Central memory CD8-positive, alpha-beta T cell (primary cell): ENCODE data around the gene RAB5A.
"Not testable (repeated sequence)": the region's sequence is repeated elsewhere in the genome, so short reads cannot be mapped to it uniquely, and the experiment has no call there.

Experiments used
- ATAC-seq: fragments of 150-1000 bp; cut with Tn5 transposase; replicated peaks from 2 replicates; pipeline ENCODE4 v1.10.0; 2022; ENCODE audit warnings: mild to moderate bottlenecking, moderate FRiP score, moderate number of reproducible peaks; ENCODE audit not compliant: poor library complexity, severe bottlenecking; ENCODE audit errors: extremely low read depth
- DNase-seq, 2 donors: peaks; one replicate each; pipeline ENCODE4 v3.0.0; 2021; ENCODE audit warnings: low spot score in 2 of 2
- H3K27ac Mint-ChIP-seq: one replicate; pipeline ENCODE4 v1.8.0; 2022; ENCODE audit warnings: low read depth, mild to moderate bottlenecking, moderate library complexity, mixed read lengths
- H3K27me3 Mint-ChIP-seq: one replicate; pipeline ENCODE4 v1.8.0; 2022; ENCODE audit warnings: mixed read lengths
- H3K36me3 Mint-ChIP-seq: one replicate; pipeline ENCODE4 v1.8.0; 2022; ENCODE audit warnings: mild to moderate bottlenecking, moderate library complexity, mixed read lengths; ENCODE audit not compliant: insufficient read depth
- H3K4me1 Mint-ChIP-seq: one replicate; pipeline ENCODE4 v1.8.0; 2022; ENCODE audit warnings: mixed read lengths
- H3K4me3 Mint-ChIP-seq: one replicate; pipeline ENCODE4 v1.8.0; 2022; ENCODE audit warnings: mild to moderate bottlenecking, moderate library complexity, mixed read lengths
- H3K9me3 Mint-ChIP-seq: one replicate; pipeline ENCODE4 v1.8.0; 2022; ENCODE audit warnings: mixed read lengths

Gene RAB5A

DNA sequence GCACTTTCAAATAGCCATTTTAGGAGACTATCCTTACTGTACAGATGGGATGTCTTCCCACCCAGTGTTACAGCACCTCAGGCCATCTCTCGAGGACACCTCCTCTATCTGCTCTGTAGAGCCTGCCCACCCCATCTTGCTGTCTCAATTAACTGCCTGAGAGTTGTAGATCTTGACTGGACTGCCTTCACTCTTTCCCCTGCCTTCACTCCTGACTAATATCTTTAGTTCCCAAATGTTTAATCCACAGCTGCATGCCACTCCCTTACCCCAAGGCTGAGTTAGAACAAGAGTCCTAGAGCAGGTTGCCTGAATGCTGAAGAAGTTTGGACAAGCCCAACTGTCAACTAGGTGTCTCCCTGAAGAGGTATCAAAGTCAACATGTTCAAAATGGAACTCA is 66.5 kb downstream of the RAB5A start:
- no peaks in the 10 kb centered on the region for H3K36me3 Mint-ChIP-seq
- no peak for ATAC-seq
- DNase-seq, result no peak
- H3K27me3 Mint-ChIP-seq, result no peaks in the 10 kb centered on the region
- no peak overlapping the region for H3K27ac Mint-ChIP-seq
- no peaks in the 10 kb centered on the region for H3K4me1 Mint-ChIP-seq
- H3K9me3 Mint-ChIP-seq, result no peaks in the 10 kb centered on the region
- no peak overlapping the region for H3K4me3 Mint-ChIP-seq

- Mint-ChIP-seq H3K9me3 (no peaks in the 10 kb centered on the region), H3K4me3 (no peak overlapping the region), H3K36me3 (no peaks in the 10 kb centered on the region), H3K27me3 (no peaks in the 10 kb centered on the region), H3K27ac (no peak overlapping the region), H3K4me1 (no peaks in the 10 kb centered on the region)
- DNase-seq (no peak), ATAC-seq (no peak)
Measured at GRCh38 chr3:20015525-20015924, 68.6 kb downstream of the RAB5A start.

- not testable (repeated sequence) for H3K36me3 Mint-ChIP-seq, H3K27ac Mint-ChIP-seq, H3K9me3 Mint-ChIP-seq, DNase-seq, H3K4me3 Mint-ChIP-seq, H3K4me1 Mint-ChIP-seq, ATAC-seq, H3K27me3 Mint-ChIP-seq
Measured at GRCh38 chr3:20016076-20016475, 69.2 kb downstream of the RAB5A start.

DNA sequence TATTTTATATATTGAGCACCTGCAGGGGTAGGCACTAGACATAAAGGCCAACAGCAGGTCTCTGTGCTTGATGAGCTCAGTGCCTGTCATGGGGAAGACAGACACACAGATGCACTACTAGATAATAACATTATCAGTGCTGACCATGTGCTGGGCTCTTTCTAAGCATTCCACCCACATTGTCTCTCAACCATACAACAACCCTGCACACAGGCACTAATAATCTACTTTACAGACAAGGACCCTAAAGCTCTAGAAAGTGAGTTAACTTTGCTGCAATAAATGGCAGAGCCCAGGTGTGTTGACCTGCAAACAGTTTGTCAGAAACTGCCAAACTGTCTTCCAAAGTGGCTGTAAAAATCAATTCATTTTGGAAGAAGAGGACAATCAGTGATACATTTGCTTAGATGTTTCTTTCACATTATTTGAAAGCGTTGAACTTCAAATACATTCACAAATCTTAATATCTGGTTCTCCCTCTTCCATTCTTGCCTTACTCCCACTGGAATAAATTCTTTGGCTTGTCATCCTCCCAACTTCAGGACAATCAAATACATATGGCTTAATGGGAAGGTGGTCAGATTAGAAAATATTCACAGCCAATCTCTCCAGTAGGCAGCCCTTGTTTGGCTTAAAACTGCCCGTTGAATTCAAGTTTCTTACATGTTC is 76.2 kb downstream of the RAB5A start:
- DNase-seq (no peak), ATAC-seq (no peak)
- Mint-ChIP-seq H3K36me3 (no peaks in the 10 kb centered on the region), H3K4me1 (peaks cover 8% of the 10 kb centered on the region), H3K9me3 (no peaks in the 10 kb centered on the region), H3K27me3 (no peaks in the 10 kb centered on the region), H3K27ac (no peak overlapping the region), H3K4me3 (no peak overlapping the region)

DNA sequence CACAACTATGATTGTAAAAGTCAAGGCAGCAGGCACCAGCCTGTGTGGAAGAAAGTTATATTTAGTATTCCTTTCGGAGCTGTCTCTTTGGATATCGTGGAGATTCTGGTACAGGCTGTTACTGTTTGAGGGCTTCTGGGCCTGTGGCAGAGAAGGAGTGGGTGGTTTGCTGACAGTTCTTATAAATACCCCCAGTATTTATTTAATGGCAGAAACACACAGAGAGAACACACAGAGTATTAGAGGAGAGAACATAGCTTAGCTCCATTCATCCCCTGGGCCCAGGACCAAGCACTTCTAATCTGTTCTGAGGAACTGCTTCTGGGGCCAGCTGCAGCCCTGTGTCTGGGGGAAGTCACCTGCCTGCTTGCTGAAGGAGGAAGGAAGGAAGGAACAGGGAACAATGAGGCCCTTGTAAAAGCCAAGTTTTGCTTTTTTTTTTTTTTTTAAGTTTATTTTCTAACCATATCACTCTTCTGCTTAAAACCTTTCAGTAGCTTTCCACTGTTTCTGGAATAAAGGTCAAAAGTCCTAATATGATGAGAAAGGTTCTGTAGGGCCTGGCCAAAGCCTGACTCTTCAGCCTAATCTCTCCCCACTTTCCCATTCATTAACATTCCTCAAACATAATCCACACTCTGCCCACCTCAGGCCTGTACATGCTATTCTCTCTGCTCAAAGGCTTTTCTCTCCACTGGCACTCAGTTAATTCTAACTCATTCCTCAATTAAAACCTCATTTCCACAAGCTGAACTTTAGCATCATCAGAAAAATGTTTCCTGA is 76.9 kb downstream of the RAB5A start:
- Mint-ChIP-seq H3K36me3 (no peaks in the 10 kb centered on the region), H3K27ac (no peak overlapping the region), H3K4me3 (no peak overlapping the region), H3K27me3 (no peaks in the 10 kb centered on the region), H3K4me1 (peaks cover 8% of the 10 kb centered on the region), H3K9me3 (no peaks in the 10 kb centered on the region)
- no peak for ATAC-seq
- no peak for DNase-seq

- Mint-ChIP-seq H3K27ac (no peak overlapping the region), H3K36me3 (no peaks in the 10 kb centered on the region), H3K4me3 (no peak overlapping the region), H3K9me3 (no peaks in the 10 kb centered on the region), H3K27me3 (no peaks in the 10 kb centered on the region), H3K4me1 (peaks cover 8% of the 10 kb centered on the region)
- no peak for DNase-seq
- no peak for ATAC-seq
Measured at GRCh38 chr3:20027136-20027535, 80.2 kb downstream of the RAB5A start.

DNA sequence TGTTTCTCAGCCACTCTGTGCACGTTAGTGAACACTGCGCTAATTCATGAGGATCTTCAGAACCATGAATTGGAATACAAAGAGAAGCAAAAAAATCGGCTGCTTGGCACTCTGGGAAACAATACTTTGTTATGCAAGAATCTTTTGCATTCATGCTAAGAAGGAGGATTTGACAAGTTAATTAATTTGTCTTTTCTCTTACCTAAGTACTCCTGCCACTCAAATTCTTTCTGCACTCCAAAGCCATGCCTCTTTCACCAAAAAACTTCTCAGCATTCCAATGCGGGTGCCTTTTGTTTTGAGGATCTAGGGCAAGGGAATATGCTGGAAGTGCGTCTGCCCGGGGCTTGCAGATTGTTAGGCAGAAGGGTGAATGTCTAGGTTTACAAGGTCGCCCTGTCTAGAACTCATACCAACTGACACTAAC is 82.0 kb downstream of the RAB5A start:
- no peak overlapping the region for H3K4me3 Mint-ChIP-seq
- H3K27ac Mint-ChIP-seq, result no peak overlapping the region
- H3K9me3 Mint-ChIP-seq, result no peaks in the 10 kb centered on the region
- no peak for DNase-seq
- H3K4me1 Mint-ChIP-seq, result peaks cover 5% of the 10 kb centered on the region
- H3K36me3 Mint-ChIP-seq, result no peaks in the 10 kb centered on the region
- ATAC-seq, result no peak
- H3K27me3 Mint-ChIP-seq, result no peaks in the 10 kb centered on the region

DNA sequence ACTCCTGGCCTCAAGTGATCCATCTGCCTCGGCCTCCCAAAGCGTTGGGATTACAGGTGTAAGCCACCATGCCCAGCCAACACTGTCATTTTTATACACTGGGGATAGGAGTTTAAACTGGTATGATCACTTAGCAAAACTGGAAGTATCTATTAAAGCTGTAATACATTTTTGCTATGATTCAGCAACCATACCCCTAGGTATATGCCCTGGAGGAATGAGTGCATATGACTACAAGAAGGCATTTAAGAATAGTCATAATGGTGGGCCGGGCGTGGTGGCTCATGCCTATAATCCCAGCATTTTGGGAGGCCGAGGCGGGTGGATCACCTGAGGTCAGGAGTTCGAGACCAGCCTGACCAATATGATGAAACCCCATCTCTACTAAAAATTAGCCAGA is 85.0 kb downstream of the RAB5A start:
- not testable (repeated sequence) for ATAC-seq, H3K4me1 Mint-ChIP-seq, H3K36me3 Mint-ChIP-seq, H3K4me3 Mint-ChIP-seq, H3K27me3 Mint-ChIP-seq, H3K9me3 Mint-ChIP-seq, H3K27ac Mint-ChIP-seq, DNase-seq
